ENCODE measurements around the gene RAD50.

DNA sequence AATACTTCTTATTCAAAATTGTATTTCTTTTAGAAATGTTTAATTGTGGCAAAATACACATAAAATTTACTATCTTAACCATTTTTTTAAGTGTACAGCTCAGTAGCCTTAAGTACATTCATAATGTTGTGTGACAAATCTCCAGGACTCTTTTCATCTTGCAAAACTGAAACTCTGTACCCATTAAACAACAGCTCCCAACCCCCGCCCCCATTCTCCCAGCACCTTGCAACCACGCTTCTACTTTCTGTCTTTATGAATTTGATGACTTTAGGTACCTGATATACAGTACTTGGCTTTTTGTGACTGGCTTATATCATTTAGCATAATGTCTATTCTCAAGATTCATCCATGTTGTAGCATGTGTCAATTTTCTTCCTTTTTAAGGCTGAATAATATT, 10.7 kb upstream of the RAD50 start:
- TF ChIP-seq, protein P1, sequence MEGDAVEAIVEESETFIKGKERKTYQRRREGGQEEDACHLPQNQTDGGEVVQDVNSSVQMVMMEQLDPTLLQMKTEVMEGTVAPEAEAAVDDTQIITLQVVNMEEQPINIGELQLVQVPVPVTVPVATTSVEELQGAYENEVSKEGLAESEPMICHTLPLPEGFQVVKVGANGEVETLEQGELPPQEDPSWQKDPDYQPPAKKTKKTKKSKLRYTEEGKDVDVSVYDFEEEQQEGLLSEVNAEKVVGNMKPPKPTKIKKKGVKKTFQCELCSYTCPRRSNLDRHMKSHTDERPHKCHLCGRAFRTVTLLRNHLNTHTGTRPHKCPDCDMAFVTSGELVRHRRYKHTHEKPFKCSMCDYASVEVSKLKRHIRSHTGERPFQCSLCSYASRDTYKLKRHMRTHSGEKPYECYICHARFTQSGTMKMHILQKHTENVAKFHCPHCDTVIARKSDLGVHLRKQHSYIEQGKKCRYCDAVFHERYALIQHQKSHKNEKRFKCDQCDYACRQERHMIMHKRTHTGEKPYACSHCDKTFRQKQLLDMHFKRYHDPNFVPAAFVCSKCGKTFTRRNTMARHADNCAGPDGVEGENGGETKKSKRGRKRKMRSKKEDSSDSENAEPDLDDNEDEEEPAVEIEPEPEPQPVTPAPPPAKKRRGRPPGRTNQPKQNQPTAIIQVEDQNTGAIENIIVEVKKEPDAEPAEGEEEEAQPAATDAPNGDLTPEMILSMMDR (IDR thresholded peaks at IDR 0.05) = no peak
- no peak for TF ChIP-seq POLR2A (IDR thresholded peaks at IDR 0.05)
- no peak for TF ChIP-seq POLR2AphosphoS5 (IDR thresholded peaks at IDR 0.05)
